ENCODE measurements around the gene TRIM14. TPM values are rescaled to one million over a fixed set of nuclear protein-coding genes. Genes with fewer than 3 reads are reported as not detected.
"Not testable (repeated sequence)": the region's sequence is repeated elsewhere in the genome, so short reads cannot be mapped to it uniquely, and the experiment has no call there.

Gene TRIM14
- polyA plus RNA-seq, 12 donors: 0.73 to 6.5 (median 1.9) TPM; not detected in 1

DNA sequence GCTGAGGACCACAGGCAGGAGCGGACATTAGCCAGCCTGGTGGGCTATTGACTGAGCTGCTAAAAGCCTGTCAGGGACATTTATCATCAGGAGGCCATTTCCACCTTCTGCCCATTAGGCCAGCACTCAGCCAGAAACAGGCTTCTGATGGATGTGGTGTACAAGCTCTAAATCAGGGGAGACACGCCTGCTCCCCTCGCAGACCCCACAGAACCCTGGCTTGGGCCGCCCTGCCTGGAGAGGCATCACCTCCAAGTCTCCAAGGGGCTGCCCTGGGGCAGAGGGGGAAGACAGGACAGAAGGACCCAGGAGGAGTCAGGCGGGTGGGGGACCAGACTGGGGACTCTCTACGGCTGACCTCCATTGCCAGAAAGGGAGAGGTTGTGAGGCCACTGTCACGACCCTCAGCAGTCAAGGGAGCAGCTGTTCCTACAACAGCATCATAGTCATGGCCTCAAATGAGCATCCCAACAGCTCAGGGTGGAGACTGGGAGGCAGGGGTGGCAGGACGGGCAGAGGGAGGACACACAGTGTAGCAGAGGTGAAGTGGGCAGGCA lies 24.0 kb upstream of the TRIM14 start:
- DNase-seq: no peak

DNA sequence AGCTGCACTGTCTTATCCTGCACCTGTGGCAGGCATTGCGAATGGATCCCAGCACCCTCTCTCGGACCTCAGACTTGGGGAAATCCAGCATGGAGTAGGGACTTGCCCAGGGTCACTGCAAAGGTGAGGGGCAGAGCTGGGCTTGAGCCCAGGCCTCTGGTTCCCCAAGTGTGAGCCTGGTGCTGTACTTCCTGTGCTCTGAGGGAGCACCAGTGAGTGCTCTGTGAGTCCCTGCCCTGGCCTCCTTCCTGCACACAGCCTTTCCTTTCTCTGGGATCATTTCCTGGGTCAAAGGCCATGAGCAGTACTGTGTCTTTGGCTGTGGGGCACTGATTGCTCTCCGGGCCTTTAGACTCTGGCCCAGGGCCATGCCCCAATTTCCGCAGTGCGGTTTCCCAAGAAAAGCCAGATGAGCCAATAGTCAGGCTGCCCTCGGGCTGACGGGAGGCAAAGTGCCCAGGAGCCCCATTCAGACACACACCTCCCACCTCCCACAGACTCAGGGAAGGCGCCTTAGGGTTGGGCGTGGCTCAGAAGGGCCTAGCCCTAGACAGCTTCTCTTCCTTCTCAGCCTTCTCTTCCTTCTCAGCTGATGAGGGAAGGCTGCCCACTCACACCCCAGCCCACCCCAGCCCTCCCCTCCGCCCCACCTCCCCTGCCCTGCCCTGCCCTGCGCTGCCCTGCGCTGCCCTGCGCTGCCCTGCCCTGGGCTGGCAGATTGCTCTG lies 23.3 kb upstream of the TRIM14 start:
- no peak for DNase-seq

DNA sequence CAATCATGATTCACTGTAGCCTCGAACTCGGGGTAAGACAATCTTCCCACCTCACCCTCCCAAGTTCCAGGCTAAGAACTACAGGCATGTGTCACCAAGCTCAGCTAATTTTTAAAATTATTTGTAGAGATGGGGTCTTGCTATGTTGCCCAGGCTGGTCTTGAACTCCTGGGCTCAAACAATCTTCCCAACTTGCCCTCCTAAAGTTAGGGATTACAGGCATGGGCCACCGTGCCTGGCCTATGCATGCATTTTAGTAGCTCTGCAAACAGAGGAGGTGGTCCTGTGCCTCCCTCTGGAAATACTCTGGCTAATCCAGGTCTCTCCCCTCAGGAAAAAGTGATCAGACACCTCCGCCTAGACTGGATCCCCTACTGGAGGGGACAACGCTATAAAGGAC lies 21.5 kb upstream of the TRIM14 start:
- no peak for DNase-seq

DNA sequence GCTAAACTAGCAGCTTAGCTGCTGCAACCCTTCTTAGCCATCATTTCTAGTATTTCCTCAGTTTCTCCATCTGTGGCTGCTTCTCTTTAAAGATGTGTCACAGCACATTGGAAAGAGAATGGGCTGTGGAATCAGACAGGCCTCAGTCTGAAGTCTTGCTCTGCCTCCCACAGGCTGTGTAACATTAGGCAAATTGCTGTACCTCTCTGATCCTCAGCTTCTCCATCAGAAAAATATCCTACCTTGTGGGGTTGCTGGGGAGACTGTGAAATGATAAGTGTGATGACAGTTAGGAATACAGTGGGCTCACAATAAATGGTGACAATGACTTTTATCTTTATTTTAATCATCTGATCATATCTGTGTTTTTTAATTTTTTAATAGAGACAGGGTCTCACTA lies 17.5 kb upstream of the TRIM14 start:
- no peak for DNase-seq

DNA sequence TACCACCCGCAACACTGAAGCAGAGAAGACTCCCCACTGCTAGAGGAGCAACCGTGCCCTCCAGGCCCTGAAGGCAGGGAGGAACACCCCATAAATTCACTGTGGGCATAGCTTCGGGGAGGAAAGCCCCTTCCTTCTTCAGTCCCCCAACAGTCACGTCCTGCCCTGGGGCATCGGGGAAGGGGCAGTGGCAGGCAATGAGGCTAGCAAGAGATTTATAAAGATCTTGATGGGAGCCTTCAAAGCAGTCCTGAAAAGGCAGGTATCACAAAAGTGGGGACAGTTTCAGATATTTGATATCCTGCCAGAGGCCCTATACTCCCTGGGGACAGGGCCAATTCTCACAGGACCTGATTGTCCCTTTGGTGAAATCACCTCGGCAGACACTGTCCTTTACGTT lies 16.9 kb upstream of the TRIM14 start:
- no peak for DNase-seq

DNA sequence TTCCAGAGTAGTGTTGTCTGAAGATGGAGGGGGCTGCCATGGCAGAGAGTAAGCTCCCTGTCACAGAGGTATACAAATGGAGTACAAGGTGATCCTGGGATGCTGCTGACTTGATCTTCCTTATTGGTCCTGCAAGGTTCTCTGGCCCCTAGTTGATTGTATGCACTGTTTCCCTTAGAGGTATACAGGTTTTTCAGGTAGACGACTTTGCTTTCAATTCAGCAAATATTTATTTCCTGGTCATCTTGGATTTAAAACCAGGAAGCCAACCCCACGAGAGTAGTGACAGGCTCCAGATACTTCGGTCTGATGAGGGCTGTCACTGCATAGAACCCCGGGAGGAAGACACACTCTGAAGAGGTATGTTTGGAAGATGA lies 16.5 kb upstream of the TRIM14 start:
- DNase-seq: no peak

DNA sequence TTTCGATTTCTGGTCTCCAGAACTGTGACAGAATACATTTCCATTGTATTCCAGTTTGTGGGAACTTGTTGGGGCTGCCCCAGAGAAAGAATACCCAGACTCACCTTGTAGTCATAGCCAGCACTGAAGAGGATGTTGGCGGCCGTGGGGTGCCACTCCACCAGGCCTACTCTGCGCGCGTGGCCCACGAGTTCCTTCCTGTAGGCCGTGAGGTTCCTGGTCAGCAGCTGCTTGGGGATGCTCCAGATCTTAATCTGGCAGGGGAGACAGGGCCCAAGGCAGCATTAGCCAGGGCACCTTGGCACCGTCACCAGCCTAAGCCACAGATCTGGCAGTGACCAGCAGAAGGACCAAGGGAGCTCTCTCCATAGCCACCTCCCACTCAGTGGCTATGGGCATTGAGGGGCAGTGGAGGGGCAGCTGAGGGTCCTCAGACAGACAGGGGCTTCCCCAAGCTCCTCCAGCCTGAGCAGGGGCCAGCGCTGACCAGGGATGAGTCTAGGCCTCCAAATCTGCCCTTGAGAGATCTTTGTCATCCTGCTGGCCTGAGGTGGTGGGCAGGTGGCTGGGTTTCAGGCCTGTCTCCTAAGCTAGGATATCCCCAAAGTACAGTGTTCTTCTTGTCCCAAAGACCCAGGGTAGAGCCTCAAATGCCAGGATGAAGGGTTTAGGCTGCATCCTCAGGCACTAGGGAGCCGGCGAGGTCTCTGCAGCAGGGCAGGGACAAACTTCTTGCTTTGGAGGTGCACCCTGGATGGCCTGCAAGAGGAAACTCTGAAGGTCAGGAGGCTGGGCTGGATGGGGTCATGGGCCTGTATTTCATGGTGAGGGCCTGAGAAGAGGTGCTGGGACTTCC lies 15.9 kb upstream of the TRIM14 start:
- no peak for DNase-seq

DNA sequence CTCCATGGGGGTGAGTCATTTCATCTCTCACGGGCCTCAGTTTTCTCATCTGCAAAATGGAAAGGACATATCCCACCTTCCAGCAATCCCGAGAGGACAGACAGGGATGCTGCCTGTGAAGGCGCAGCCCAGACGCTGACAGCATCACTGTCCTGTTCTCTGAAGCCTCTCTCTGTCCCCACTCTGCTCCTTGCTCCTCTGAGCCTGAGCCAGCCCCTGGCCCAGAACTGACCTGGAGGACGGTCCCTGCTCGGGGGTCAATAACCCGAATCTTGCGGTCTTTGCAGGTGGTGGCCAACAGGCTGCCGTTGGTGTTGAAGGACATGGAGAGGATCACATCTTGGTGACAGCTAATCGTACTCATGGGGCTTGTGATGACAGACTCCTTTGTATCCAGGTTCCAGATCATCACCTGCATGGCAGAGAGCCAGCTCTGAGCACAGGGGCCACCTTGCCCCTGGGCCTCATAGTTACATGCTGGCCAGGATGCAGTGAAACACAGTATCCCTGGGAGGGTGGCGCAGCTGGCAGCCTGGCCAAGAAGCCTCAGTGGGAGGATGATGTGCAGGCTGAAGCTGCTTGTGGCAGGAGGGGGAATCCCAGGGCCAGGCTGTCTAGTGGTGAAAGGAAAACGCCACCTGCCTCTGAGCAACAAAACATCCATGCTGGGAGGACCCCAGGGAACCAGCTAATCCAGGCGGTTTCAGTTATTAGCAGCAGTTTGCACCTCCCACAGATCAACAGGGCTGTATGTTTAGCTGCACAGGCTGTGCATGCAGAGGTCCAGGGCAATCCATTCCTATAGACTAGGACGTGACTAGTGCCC lies 14.0 kb upstream of the TRIM14 start:
- no peak for DNase-seq

DNA sequence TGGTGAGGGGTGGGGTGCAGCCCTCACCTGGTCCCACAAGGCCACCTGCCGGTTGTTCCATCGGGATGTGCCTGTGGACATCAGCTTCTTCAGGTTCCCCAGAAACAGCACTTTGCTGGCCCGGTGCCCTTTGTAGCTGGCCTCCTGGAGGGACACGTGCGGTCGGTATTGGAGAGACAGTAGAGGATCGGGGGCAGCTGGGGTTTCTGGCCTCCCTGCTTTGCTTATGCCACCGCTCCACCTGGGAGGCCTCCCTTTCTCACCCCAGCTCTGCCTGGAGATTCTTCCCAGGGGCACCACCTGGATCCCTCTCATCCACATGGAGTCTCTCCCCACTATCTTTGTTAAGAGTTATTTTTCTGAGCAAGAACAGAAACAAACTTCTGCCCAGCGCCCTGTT lies 13.1 kb upstream of the TRIM14 start:
- no peak for DNase-seq

DNA sequence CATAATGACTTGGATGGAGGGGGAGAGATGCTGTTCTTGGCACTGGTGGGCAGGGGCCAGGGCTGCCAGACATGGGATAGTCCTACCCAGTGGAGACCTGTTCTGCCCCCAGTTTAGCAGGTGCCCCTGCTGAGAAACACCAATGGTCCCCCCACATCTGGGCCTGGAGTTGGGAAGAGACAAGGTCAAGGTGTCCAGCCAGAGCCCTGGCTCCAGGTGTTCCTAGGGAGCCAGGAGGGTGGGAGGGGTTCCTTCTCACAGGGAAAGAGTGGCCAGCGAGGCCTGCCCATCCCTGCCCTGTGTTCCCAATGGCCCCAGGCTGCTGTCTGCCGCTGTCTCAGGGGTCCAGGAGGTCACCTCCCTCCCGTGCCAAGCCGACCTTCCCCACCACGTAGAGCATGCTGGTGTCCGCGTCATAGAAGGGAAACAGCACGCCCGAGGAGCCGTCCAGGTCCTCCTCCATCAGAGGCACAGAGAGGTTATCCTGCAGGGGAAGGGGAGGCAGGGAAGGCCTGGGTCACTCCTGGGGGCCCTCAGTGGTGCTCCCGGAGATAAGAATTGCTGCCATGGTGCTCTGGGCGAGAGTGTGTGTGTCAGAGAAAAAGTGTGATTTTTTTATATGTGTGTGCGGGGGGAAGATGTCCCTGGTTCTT lies 11.7 kb upstream of the TRIM14 start:
- DNase-seq: no peak

DNA sequence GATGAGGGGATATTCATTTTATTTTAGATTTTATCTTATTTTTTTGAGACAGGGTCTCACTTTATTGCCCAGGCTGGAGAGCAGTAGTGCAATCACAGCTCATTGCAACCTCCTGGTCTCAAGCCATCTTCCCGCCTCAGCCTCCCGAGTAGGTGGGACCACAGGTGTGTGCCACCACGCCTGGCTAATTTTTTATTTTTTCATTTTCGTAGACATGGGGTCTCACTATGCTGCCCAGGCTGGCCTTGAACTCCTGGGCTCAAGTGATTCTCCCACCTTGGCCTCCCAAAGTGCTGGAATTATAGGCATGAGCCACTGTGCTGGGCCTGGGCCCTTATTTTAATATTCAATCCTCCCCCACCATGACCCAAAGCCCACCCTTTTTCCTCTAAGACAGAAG lies 11.0 kb upstream of the TRIM14 start:
- DNase-seq: not testable (repeated sequence)

DNA sequence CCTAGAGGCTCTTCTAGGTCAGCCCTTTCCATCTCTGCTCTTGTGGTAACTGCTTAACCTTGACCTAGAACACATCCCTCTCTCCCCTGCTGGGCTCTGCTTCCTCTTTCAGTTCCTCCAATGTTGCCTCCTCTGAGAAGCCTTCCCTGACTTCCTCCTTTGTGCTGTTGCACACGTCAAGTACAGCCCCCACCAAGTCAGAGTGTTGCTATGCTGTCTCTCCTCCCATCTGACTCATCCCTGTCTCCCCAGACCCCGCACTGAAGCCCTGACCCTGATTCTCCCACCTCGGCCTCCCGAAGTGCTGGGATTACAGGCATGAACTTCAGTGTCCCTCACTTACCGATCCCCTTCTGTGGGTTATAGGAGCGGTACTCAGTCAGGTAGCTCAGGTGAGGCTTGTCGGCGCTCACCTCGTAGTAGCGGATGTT lies 10.4 kb upstream of the TRIM14 start:
- no peak for DNase-seq

DNA sequence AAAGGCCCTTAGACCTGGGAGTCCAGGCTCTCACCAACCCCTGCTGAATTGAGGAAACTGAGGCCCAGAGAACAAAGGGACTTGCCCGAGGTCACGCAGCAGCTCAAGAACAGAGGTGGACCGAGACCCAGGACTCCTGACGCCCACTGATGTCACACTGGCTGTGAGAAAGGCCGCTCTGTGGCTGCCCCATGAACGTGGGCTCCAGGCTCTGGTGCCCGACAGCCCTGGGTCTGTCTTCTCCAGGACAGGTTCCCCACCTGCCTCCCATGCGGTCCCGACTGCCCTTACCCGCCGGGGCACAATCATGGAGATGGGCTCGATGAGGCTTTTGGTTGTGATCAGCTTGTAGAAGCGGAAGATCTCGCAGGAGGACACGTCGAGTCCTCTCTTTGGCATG lies 9.3 kb upstream of the TRIM14 start:
- DNase-seq: no peak

DNA sequence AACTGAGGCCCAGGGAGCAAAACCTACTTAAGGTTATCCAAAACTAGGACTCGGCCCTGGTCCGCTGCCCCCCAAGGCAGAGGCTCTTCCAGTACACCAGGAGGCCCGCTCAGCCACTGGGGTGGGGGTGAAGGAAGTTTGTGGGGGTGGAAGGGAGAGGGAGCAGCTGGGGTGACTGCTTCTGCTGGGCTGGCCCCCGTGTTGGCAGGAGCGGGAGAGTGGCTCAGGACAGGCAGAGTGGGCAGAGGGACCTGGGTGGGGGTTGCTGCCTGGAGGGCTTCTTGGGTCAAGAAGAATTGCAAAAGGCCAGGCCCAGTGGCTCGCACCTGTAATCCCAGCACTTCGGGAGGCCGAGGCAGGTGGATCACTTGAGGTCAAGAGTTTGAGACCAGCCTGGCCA lies 8.2 kb upstream of the TRIM14 start:
- no peak for DNase-seq

DNA sequence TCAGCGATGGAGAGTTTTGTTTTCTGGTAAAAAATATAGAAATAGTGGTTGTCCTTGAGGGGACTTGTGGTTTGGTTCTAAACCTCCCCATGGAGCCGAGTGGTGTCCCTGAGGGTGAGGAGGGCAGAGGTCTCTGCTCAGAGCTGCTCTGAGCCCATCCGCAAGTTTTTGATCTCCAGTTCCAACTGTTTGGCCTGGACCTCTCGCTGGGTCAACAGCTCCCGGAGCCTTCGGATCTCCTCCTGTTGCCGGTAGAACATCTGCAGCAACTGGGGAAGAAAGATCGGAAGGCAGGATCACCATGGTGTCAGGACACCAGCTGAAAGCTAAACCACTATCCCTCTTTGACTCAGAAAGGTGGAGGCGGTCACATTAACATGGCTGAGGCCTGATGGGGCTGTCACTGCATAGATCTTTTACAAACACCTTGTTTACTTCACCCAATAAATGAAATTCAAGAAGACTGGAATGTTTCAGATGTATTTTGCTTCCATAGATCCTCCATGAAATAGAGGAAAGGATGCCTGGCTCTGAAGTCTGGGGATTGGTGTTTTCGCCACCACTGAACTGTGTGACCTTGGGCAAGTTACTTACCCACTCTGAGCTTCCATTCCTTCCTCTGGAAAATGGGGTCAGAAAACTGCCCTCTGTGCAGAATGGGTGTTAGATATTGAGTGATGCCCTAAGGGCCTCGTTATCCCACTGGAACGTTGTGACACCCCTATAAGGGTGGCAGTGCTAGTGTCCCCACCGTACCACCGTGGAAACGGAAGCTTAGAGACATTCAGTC lies 5.8 kb upstream of the TRIM14 start:
- DNase-seq: no peak

DNA sequence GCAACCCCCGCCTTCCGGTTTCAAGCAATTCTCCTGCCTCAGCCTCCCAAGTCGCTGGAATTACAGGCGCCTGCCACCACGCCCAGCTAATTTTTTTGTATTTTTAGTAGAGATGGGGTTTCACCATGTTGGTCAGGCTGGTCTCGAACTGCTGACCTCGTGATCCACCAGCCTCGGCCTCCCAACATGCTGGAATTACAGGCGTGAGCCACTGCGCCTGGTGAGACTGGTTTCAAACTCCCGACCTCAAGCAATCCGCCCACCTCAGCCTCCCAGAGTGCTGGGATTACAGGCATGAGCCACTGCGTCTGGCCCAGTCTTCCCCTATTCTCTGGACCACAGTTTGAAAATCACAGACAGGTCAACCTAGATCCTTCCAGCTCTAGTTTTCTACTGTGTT lies 5.1 kb upstream of the TRIM14 start:
- not testable (repeated sequence) for DNase-seq

DNA sequence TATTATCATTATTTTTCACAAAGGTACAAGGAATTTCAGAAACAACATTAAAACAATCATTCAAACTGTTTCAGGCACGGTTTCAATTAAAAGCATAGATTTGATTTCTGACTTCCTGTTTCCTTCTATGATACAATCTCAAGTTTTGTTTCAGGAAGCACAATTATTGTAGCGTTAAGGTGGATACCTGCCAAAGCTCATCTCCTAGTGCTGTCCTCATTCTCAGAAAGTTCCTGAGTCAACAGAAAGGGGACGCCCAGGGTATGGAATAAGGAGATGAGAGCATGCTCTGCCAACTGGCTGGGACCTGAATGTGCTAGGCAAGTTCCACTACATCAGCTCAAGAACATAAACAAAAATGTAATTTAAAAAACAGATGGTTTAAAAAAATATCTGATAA lies 2.0 kb upstream of the TRIM14 start:
- peak; percentile 35 for DNase-seq

DNA sequence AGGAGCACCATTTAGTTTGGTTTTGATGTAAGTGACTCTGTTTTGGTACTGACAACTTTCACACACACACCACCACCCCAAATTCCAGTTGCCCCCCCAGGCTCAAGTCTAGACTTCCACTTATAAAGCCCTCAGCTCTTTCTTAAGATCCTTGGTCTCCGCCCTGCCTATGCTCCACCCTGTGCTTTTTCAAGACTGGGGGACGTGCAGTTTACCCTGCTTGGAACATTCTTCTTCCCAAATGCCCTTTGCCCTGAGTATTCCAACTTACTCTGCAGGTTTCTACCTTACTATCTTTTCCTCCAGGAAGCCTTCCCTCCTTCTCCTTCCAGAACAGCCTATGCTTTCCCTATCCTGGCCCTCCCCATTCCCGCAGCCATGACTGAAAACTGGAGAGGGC lies 1.5 kb upstream of the TRIM14 start:
- DNase-seq: no peak

DNA sequence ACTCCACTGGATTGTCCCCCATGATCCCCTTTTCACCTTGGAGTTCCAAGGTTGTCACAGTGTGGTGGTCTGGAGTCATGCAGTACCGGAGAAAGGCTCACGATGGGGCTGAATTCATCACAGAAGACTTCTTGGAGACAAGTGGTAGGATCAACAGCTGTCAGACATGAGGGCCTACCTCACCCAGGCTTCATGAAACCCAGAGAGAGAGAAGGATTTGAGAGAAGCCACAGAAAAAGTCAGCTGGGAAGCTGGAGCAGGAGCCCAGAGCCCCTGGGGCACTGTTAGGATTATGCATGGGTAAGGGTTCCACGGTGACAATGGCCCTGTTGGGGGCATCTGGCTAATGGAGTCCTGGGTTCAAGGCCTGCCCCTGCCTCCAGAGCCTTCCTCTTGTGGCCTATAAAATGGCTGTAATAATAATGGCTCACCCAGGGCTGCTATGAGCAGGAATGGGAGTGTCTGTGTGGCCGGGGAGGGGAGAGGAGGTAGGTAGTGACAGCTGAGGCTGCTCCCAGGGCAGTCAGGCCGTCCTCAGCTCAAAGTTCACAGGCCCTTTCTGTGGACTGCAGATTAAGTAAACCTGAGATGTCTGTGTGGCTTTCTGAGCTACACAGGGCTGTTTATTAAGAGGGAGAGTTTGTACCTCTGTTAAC lies 910 bp downstream of the TRIM14 start:
- no peak for DNase-seq

DNA sequence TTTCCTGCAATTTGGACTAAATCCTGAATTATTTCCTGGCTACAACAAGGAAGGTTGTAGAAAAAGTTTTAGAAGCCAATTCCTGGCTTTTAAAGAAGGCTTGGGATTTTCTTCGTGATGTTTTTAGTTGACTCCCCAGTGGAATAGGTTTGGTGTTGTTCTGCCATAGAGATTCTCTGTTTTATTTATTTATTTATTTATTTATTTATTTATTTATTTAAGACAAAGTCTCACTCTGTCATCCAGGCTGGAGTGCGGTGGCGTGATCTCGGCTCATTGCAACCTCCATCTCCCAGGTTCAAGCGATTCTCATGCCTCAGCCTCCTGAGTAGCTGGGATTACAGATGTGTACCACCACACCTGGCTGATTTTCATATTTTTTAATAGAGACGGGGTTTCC lies 1.9 kb downstream of the TRIM14 start:
- not testable (repeated sequence) for DNase-seq

Measured in muscle of arm (tissue), 12 donors.